ACHN (cell line): ENCODE data around the gene PABPN1.

ENCODE experiments used
- DNase-seq: peaks from one replicate; pipeline ENCODE4 v3.0.0-alpha.2; 2015
- in situ Hi-C: cut with HindIII; loops from 2 replicates; pipeline ENCODE4 v1.10.0; 2017; ENCODE audit warnings: low sequenced_read_pairs, low pct_ligation_motif_present, low pct_unique_long_range_greater_than_20kb

The PABPN1 gene

GRCh38 chr14:23366426-23366921, 45.2 kb downstream of the PABPN1 start:
- DNase-seq = no peak
- in situ Hi-C loops = no loop called here

DNA sequence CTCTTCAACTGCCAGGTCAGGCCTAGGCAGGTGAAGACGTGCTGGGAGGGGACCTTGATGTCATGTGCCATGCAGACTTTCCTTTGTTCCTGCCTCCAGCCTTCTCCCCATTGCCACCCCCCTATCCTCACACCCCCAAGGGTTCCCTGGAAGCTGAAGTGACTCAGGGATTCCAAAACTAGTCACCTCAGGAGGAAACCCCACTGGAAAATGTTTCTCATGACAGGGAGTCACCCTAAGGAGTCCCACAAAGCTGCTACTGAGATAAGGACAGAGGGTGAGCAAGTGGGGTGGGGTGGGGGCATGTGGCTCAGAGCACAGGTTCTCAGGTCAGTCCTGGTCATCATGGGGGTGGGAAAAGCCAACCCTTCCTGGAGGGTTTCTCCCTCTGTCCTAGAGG, 49.0 kb downstream of the PABPN1 start:
- no peak for DNase-seq
- in situ Hi-C loops = no loop called here

GRCh38 chr14:23371865-23372264, 50.6 kb downstream of the PABPN1 start:
- DNase-seq = no peak
- in situ Hi-C loops = no loop called here

DNA sequence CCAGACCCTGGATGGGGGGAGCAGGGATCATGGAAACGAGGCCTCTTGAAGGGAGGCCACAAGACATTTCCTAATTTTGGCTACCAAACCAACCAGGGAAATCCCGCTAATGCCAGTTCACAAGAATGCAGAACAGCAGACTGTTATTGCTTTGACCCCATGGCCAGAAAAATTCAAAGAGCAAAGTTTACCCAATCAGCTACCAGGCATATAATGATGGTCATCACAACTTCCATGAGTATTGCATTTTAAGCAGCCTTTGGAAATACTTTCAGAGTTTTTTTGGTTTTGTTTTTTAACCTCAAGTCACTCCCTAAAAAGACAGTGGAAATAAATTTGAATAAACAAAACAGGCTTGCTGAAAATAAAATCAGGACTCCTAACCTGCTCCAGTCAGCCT, 51.3 kb downstream of the PABPN1 start, which contains the start of gene IL25:
Gene IL25 (plus strand): TSS at position 301 of the 400 bp plus-strand sequence.
- in situ Hi-C loops = no loop called here
- DNase-seq = no peak

DNA sequence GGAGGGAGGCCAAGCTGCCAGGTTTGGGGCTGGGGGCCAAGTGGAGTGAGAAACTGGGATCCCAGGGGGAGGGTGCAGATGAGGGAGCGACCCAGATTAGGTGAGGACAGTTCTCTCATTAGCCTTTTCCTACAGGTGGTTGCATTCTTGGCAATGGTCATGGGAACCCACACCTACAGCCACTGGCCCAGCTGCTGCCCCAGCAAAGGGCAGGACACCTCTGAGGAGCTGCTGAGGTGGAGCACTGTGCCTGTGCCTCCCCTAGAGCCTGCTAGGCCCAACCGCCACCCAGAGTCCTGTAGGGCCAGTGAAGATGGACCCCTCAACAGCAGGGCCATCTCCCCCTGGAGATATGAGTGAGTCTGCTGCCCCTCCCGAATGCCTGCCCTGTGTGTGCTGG, 51.8 kb downstream of the PABPN1 start:
- in situ Hi-C loops = no loop called here
- no peak for DNase-seq
